ENCODE results near the gene FANCL.
"Not testable (repeated sequence)": the region's sequence is repeated elsewhere in the genome, so short reads cannot be mapped to it uniquely, and the experiment has no call there.

The FANCL gene

GRCh38 chr2:58240670-58241545 is at the start of gene FANCL:
TSS of gene FANCL (minus strand) at chr2:58241325. CDS start at chr2:58241313, 12 bp downstream.
- DNase-seq, result peak; percentile 94
- in situ Hi-C loops (cut with HindIII; ENCODE audit: low pct_ligation_motif_present, low pct_unique_long_range_greater_than_20kb, low sequenced_read_pairs), result no loop called here

- in situ Hi-C loops (cut with HindIII; ENCODE audit: low pct_ligation_motif_present, low pct_unique_long_range_greater_than_20kb, low sequenced_read_pairs), result no loop called here
Measured at GRCh38 chr2:58289029-58289428, 47.9 kb upstream of the FANCL start.

GRCh38 chr2:58283931-58284330 is 42.8 kb upstream of the FANCL start:
- DNase-seq, result no peak
- in situ Hi-C loops (cut with HindIII; ENCODE audit: low pct_ligation_motif_present, low pct_unique_long_range_greater_than_20kb, low sequenced_read_pairs), result no loop called here

More at GRCh38 chr2:58289029-58289428, 47.9 kb upstream of the FANCL start:
- peak; percentile 12 for DNase-seq

GRCh38 chr2:58275144-58275543 is 34.0 kb upstream of the FANCL start:
- DNase-seq; in situ Hi-C loops (cut with HindIII; ENCODE audit: low pct_ligation_motif_present, low pct_unique_long_range_greater_than_20kb, low sequenced_read_pairs): not testable (repeated sequence)

- DNase-seq, result no peak
- in situ Hi-C loops (cut with HindIII; ENCODE audit: low pct_ligation_motif_present, low pct_unique_long_range_greater_than_20kb, low sequenced_read_pairs), result no loop called here
Measured at GRCh38 chr2:58271826-58272225, 30.7 kb upstream of the FANCL start.

- in situ Hi-C loops (cut with HindIII; ENCODE audit: low pct_ligation_motif_present, low pct_unique_long_range_greater_than_20kb, low sequenced_read_pairs), result no loop called here
- DNase-seq, result no peak
Measured at GRCh38 chr2:58268685-58269084, 27.6 kb upstream of the FANCL start.

- in situ Hi-C loops (cut with HindIII; ENCODE audit: low pct_ligation_motif_present, low pct_unique_long_range_greater_than_20kb, low sequenced_read_pairs), result no loop called here
- DNase-seq, result no peak
Measured at GRCh38 chr2:58266211-58266610, 25.1 kb upstream of the FANCL start.

- in situ Hi-C loops (cut with HindIII; ENCODE audit: low pct_ligation_motif_present, low pct_unique_long_range_greater_than_20kb, low sequenced_read_pairs), result no loop called here
- no peak for DNase-seq
Measured at GRCh38 chr2:58261209-58261608, 20.1 kb upstream of the FANCL start.

- in situ Hi-C loops (cut with HindIII; ENCODE audit: low pct_ligation_motif_present, low pct_unique_long_range_greater_than_20kb, low sequenced_read_pairs); DNase-seq: not testable (repeated sequence)
Measured at GRCh38 chr2:58258456-58258855, 17.3 kb upstream of the FANCL start.

- DNase-seq; in situ Hi-C loops (cut with HindIII; ENCODE audit: low pct_ligation_motif_present, low pct_unique_long_range_greater_than_20kb, low sequenced_read_pairs): not testable (repeated sequence)
Measured at GRCh38 chr2:58251331-58252201, 10.4 kb upstream of the FANCL start.

- no peak for DNase-seq
- in situ Hi-C loops (cut with HindIII; ENCODE audit: low pct_ligation_motif_present, low pct_unique_long_range_greater_than_20kb, low sequenced_read_pairs), result no loop called here
Measured at GRCh38 chr2:58241546-58241864, 380 bp upstream of the FANCL start.

- DNase-seq, result no peak
- in situ Hi-C loops (cut with HindIII; ENCODE audit: low pct_ligation_motif_present, low pct_unique_long_range_greater_than_20kb, low sequenced_read_pairs), result no loop called here
Measured at GRCh38 chr2:58239243-58239925, 1.7 kb downstream of the FANCL start.

GRCh38 chr2:58237741-58238140 is 3.4 kb downstream of the FANCL start:
- no peak for DNase-seq
- in situ Hi-C loops (cut with HindIII; ENCODE audit: low pct_ligation_motif_present, low pct_unique_long_range_greater_than_20kb, low sequenced_read_pairs), result no loop called here

GRCh38 chr2:58235984-58236383 is 5.1 kb downstream of the FANCL start:
- in situ Hi-C loops (cut with HindIII; ENCODE audit: low pct_ligation_motif_present, low pct_unique_long_range_greater_than_20kb, low sequenced_read_pairs), result no loop called here

GRCh38 chr2:58235170-58235569 is 6.0 kb downstream of the FANCL start:
- in situ Hi-C loops (cut with HindIII; ENCODE audit: low pct_ligation_motif_present, low pct_unique_long_range_greater_than_20kb, low sequenced_read_pairs), result no loop called here
- DNase-seq, result no peak

More at GRCh38 chr2:58235984-58236383, 5.1 kb downstream of the FANCL start:
- DNase-seq, result no peak

GRCh38 chr2:58228299-58228698 is 12.8 kb downstream of the FANCL start:
- DNase-seq, result no peak
- in situ Hi-C loops (cut with HindIII; ENCODE audit: low pct_ligation_motif_present, low pct_unique_long_range_greater_than_20kb, low sequenced_read_pairs), result no loop called here

- DNase-seq, result no peak
- in situ Hi-C loops (cut with HindIII; ENCODE audit: low pct_ligation_motif_present, low pct_unique_long_range_greater_than_20kb, low sequenced_read_pairs), result no loop called here
Measured at GRCh38 chr2:58227171-58227917, 13.8 kb downstream of the FANCL start.

GRCh38 chr2:58221909-58222308 is 19.2 kb downstream of the FANCL start:
- no peak for DNase-seq
- in situ Hi-C loops (cut with HindIII; ENCODE audit: low pct_ligation_motif_present, low pct_unique_long_range_greater_than_20kb, low sequenced_read_pairs), result no loop called here

Measured in ACHN (cell line).